Measurements from ENCODE around the gene SPATA32. TPM values are rescaled to one million over a fixed set of nuclear protein-coding genes. Genes with fewer than 3 reads are reported as not detected.

SPATA32 gene
- total RNA-seq, 4 donors from 2014 or later = not detected

GRCh38 chr17:45293413-45294211 is 31.7 kb upstream of the SPATA32 start:
- intact Hi-C loops (cut with DNase I) = no loop called here
- DNase-seq = peak; percentile 88 to 91
- TF ChIP-seq CTCF (IDR thresholded peaks at IDR 0.05) (no peak), POLR2A (IDR thresholded peaks at IDR 0.05) (no peak)
- Histone ChIP-seq H3K4me3 (replicated peaks in 1 of 3) (no peak overlapping the region), H3K27me3 (no peaks in the 10 kb centered on the region), H3K4me1 (peaks cover 74 to 86% of the 10 kb centered on the region in 2 donors), H3K36me3 (no peaks in the 10 kb centered on the region), H3K27ac (peak overlapping the region; percentile 53 to 82 (median 79)), H3K9me3 (no peaks in the 10 kb centered on the region)
- WGBS, 2 donors = 49 to 59% methylated on average over 7 to 10 of the region's 10 CpGs

GRCh38 chr17:45292696-45293412 is 31.0 kb upstream of the SPATA32 start:
- Histone ChIP-seq H3K9me3 (no peaks in the 10 kb centered on the region), H3K36me3 (no peaks in the 10 kb centered on the region), H3K27me3 (no peaks in the 10 kb centered on the region), H3K4me1 (peaks cover 81 to 91% of the 10 kb centered on the region in 2 donors), H3K4me3 (replicated peaks in 1 of 3) (no peak overlapping the region), H3K27ac (peak overlapping the region; percentile 53 to 82 (median 79))
- intact Hi-C loops (cut with DNase I) = no loop called here
- DNase-seq = no peak
- TF ChIP-seq POLR2A (IDR thresholded peaks at IDR 0.05) = no peak
- TF ChIP-seq CTCF (IDR thresholded peaks at IDR 0.05) = no peak
- 84 to 87% methylated on average over 10 to 12 of the region's 12 CpGs for WGBS, 2 donors

DNA sequence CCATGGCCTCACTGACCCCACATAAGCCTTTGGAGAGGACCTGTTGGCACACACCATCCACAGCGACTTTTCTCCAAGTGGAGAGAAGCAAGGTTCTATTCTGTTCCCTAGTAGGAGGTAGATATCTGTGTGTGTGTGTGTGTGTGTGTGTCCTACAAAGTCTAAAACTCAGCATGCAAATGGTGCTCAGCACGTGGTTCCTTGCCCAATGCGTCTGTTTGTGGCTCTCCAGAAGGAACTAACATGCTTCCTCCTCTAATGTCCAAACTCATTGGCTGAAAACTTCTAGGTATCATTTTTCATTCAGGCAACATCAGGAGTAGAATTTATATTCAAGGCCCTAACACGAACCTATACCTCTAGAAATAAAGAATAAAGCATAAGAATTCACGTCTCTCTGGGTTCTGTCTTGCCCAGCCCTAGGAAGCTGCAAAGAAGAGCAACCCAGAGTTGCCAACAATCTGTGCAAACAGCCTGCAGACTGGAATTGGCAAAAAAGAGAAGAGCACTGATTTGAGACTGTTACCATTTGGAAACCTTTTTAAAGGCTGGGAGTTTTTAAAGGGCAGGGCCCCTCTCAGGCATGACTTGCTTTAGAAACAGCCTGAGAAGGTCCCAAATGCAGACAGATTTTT is 29.4 kb upstream of the SPATA32 start:
- TF ChIP-seq POLR2A (IDR thresholded peaks at IDR 0.05) (no peak), CTCF (IDR thresholded peaks at IDR 0.05) (no peak)
- Histone ChIP-seq H3K27ac (peak overlapping the region in 2 of 3 donors; percentile 79 to 82), H3K27me3 (no peaks in the 10 kb centered on the region), H3K9me3 (no peaks in the 10 kb centered on the region), H3K4me1 (peaks cover 80 to 89% of the 10 kb centered on the region in 2 donors), H3K36me3 (peaks cover 7 to 13% of the 10 kb centered on the region in 2 donors), H3K4me3 (replicated peaks in 1 of 3) (no peak overlapping the region)
- DNase-seq = peak; percentile 24 to 34
- intact Hi-C loops (cut with DNase I) = no loop called here
- 57 to 77% methylated on average over 5 of the region's 5 CpGs for WGBS, 2 donors

GRCh38 chr17:45290269-45290765 is 28.4 kb upstream of the SPATA32 start:
- Histone ChIP-seq H3K9me3 (no peaks in the 10 kb centered on the region), H3K4me1 (peaks cover 76 to 81% of the 10 kb centered on the region in 2 donors), H3K27me3 (no peaks in the 10 kb centered on the region), H3K4me3 (replicated peaks in 1 of 3) (no peak overlapping the region), H3K36me3 (peaks cover 7 to 13% of the 10 kb centered on the region in 2 donors), H3K27ac (no peak overlapping the region)
- TF ChIP-seq CTCF (IDR thresholded peaks at IDR 0.05) (no peak), POLR2A (IDR thresholded peaks at IDR 0.05) (no peak)
- DNase-seq = no peak
- intact Hi-C loops (cut with DNase I) = no loop called here
- 96 to 98% methylated on average over 9 to 11 of the region's 11 CpGs for WGBS, 2 donors

All from thyroid gland (tissue), 4 donors.